HG03095 (cell line): Measurements from ENCODE around the gene UBAC1.
"Not testable (repeated sequence)": the region's sequence is repeated elsewhere in the genome, so short reads cannot be mapped to it uniquely, and the experiment has no call there.

Experiments used
- ATAC-seq: cut with Tn5 transposase; IDR thresholded peaks from one replicate; pipeline ENCODE4 v1.9.1; 2021; ENCODE audit warnings: moderate library complexity; ENCODE audit not compliant: unreplicated experiment

The UBAC1 gene

GRCh38 chr9:135978642-135979546, 17.7 kb upstream of the UBAC1 start:
- no peak for ATAC-seq

- ATAC-seq: no peak
These were observed 15.8 kb upstream of the UBAC1 start for GRCh38 chr9:135976944-135977343.

- no peak for ATAC-seq
These were observed 15.4 kb upstream of the UBAC1 start for GRCh38 chr9:135976531-135976930.

- ATAC-seq: no peak
These were observed 14.7 kb upstream of the UBAC1 start for GRCh38 chr9:135975834-135976233.

GRCh38 chr9:135974220-135974573, 13.0 kb upstream of the UBAC1 start:
- ATAC-seq: no peak

- ATAC-seq: no peak
These were observed 12.4 kb upstream of the UBAC1 start for GRCh38 chr9:135973277-135974219.

- no peak for ATAC-seq
These were observed 10.7 kb upstream of the UBAC1 start for GRCh38 chr9:135971892-135972291.

- no peak for ATAC-seq
These were observed 10.1 kb upstream of the UBAC1 start for GRCh38 chr9:135971111-135971766.

GRCh38 chr9:135970128-135970815, 9.1 kb upstream of the UBAC1 start:
- ATAC-seq: no peak

- ATAC-seq: no peak
These were observed 8.0 kb upstream of the UBAC1 start for GRCh38 chr9:135969064-135969683.

- no peak for ATAC-seq
These were observed 7.4 kb upstream of the UBAC1 start for GRCh38 chr9:135968601-135969000.

- no peak for ATAC-seq
These were observed 6.9 kb upstream of the UBAC1 start for GRCh38 chr9:135968083-135968476.

GRCh38 chr9:135966916-135967260, 5.7 kb upstream of the UBAC1 start:
- not testable (repeated sequence) for ATAC-seq

- no peak for ATAC-seq
These were observed 4.1 kb upstream of the UBAC1 start for GRCh38 chr9:135965124-135965756.

- ATAC-seq: no peak
These were observed 2.8 kb upstream of the UBAC1 start for GRCh38 chr9:135963938-135964337.

GRCh38 chr9:135963338-135963737, 2.2 kb upstream of the UBAC1 start:
- no peak for ATAC-seq

GRCh38 chr9:135962696-135963307, 1.6 kb upstream of the UBAC1 start:
- no peak for ATAC-seq

GRCh38 chr9:135961811-135962695, 880 bp upstream of the UBAC1 start:
- ATAC-seq: no peak
